Measurements from ENCODE around the gene GIT1. TPM values are rescaled to one million over a fixed set of nuclear protein-coding genes. Genes with fewer than 3 reads are reported as not detected.
A peak's percentile ranks its signal among the peaks of the same experiment; 100 is the strongest.

GIT1 gene
- total and polyA plus RNA-seq, 2 of the 13 experiments (the other 11 are each of a cell fraction or from before 2014, with no cell fraction given): 14.2 to 30.8 TPM

DNA sequence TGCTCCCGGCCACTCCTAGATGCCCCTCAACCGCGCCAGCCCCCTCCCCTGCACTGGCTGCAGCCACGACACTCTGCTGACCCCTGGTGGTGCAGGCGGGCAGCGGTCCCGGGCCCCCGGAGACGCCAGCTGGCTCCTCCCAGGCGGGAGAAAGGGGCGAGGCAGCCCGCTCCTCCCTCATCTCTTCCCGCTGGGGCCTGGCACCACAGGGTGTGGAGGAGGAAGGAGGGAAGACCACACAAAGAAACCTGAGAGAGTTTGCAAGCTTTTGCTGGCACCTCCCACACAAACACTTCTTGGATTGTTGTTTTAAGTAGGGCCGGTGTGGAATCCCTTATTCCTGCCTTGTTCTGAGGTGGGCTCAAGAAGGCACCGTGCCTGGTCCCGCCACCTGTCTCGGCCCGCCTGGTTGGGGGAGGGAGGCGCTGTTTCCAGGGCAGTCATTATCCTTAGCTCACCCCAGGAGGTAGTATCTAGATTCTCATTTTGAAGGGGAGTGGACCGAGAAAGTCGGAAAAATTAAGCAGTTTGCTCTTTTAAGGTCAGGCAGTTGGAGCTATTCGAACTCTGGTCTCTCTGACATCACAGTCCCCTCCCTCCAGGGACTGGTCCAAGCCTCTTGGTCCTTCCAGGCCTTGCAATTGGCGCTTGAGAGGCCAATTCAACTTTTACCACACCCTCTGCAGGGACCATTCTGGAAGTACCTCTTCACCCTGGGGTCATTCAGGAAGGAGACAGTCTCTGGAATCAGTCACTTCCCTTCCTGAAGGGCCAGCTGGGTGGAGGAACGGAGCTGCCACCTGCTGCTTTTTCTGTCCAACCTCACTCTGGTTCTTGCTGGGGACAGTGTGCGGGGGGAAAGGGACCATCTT lies 2.5 kb upstream of the GIT1 start (continued):
- no peak for TF ChIP-seq JUN (CRISPR knock-in tag; IDR thresholded peaks at IDR 0.05)
- TF ChIP-seq SIX4 (CRISPR knock-in tag; IDR thresholded peaks at IDR 0.05): 0 out of 2 replicates have a peak, but pooled peaks have one; percentile 16
- TF ChIP-seq TP53 (CRISPR knock-in tag; conservative IDR thresholded peaks at IDR 0.05): 0 out of 2 replicates have a peak, but pooled peaks have one; percentile 32
- TF ChIP-seq, protein P1, sequence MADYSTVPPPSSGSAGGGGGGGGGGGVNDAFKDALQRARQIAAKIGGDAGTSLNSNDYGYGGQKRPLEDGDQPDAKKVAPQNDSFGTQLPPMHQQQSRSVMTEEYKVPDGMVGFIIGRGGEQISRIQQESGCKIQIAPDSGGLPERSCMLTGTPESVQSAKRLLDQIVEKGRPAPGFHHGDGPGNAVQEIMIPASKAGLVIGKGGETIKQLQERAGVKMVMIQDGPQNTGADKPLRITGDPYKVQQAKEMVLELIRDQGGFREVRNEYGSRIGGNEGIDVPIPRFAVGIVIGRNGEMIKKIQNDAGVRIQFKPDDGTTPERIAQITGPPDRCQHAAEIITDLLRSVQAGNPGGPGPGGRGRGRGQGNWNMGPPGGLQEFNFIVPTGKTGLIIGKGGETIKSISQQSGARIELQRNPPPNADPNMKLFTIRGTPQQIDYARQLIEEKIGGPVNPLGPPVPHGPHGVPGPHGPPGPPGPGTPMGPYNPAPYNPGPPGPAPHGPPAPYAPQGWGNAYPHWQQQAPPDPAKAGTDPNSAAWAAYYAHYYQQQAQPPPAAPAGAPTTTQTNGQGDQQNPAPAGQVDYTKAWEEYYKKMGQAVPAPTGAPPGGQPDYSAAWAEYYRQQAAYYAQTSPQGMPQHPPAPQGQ (CRISPR knock-in tag; IDR thresholded peaks at IDR 0.05; ENCODE audit: borderline replicate concordance): no peak
- TF ChIP-seq ZNF251 (CRISPR knock-in tag; IDR thresholded peaks at IDR 0.05): no peak
- TF ChIP-seq, protein P2, sequence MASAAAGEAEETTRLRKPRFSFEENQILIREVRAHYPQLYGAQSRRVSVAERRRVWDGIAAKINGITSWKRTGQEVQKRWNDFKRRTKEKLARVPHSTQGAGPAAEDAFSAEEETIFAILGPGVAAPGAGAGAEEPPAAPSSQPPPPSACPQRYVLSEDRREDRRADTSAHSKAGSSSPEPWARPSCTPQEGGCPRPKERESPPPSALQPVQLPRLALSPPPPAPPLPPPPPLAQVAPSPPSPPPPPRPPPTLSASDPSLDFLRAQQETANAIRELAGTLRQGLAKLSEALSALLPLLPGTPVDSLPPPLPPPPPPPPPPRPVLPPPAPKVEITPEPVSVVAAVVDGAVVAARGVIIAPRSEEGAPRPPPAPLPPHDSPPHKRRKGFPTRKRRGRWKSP (CRISPR knock-in tag; IDR thresholded peaks at IDR 0.05): peak; percentile 66; the same call in 1 of the 2 replicates
- no peak for TF ChIP-seq NPAS2 (CRISPR knock-in tag; IDR thresholded peaks at IDR 0.05; ENCODE audit: borderline replicate concordance)
- no peak for TF ChIP-seq PTBP1 (IDR thresholded peaks at IDR 0.05; ENCODE audit: low read depth, low read length, poor library complexity, severe bottlenecking)
- peak; percentile 97 for TF ChIP-seq RAD21 (CRISPR knock-in tag; IDR thresholded peaks at IDR 0.05)
- TF ChIP-seq, protein P3, sequence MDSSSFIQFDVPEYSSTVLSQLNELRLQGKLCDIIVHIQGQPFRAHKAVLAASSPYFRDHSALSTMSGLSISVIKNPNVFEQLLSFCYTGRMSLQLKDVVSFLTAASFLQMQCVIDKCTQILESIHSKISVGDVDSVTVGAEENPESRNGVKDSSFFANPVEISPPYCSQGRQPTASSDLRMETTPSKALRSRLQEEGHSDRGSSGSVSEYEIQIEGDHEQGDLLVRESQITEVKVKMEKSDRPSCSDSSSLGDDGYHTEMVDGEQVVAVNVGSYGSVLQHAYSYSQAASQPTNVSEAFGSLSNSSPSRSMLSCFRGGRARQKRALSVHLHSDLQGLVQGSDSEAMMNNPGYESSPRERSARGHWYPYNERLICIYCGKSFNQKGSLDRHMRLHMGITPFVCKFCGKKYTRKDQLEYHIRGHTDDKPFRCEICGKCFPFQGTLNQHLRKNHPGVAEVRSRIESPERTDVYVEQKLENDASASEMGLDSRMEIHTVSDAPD (CRISPR knock-in tag; IDR thresholded peaks at IDR 0.05): no peak
- no peak for TF ChIP-seq ZNF564 (CRISPR knock-in tag; IDR thresholded peaks at IDR 0.05)
- TF ChIP-seq, protein P4, sequence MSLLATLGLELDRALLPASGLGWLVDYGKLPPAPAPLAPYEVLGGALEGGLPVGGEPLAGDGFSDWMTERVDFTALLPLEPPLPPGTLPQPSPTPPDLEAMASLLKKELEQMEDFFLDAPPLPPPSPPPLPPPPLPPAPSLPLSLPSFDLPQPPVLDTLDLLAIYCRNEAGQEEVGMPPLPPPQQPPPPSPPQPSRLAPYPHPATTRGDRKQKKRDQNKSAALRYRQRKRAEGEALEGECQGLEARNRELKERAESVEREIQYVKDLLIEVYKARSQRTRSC (CRISPR knock-in tag; IDR thresholded peaks at IDR 0.05; ENCODE audit: low read depth): no peak
- TF ChIP-seq MYC (CRISPR knock-in tag; IDR thresholded peaks at IDR 0.05; ENCODE audit: borderline replicate concordance): no peak; the same call in none of the 2 replicates
- TF ChIP-seq, protein P5, sequence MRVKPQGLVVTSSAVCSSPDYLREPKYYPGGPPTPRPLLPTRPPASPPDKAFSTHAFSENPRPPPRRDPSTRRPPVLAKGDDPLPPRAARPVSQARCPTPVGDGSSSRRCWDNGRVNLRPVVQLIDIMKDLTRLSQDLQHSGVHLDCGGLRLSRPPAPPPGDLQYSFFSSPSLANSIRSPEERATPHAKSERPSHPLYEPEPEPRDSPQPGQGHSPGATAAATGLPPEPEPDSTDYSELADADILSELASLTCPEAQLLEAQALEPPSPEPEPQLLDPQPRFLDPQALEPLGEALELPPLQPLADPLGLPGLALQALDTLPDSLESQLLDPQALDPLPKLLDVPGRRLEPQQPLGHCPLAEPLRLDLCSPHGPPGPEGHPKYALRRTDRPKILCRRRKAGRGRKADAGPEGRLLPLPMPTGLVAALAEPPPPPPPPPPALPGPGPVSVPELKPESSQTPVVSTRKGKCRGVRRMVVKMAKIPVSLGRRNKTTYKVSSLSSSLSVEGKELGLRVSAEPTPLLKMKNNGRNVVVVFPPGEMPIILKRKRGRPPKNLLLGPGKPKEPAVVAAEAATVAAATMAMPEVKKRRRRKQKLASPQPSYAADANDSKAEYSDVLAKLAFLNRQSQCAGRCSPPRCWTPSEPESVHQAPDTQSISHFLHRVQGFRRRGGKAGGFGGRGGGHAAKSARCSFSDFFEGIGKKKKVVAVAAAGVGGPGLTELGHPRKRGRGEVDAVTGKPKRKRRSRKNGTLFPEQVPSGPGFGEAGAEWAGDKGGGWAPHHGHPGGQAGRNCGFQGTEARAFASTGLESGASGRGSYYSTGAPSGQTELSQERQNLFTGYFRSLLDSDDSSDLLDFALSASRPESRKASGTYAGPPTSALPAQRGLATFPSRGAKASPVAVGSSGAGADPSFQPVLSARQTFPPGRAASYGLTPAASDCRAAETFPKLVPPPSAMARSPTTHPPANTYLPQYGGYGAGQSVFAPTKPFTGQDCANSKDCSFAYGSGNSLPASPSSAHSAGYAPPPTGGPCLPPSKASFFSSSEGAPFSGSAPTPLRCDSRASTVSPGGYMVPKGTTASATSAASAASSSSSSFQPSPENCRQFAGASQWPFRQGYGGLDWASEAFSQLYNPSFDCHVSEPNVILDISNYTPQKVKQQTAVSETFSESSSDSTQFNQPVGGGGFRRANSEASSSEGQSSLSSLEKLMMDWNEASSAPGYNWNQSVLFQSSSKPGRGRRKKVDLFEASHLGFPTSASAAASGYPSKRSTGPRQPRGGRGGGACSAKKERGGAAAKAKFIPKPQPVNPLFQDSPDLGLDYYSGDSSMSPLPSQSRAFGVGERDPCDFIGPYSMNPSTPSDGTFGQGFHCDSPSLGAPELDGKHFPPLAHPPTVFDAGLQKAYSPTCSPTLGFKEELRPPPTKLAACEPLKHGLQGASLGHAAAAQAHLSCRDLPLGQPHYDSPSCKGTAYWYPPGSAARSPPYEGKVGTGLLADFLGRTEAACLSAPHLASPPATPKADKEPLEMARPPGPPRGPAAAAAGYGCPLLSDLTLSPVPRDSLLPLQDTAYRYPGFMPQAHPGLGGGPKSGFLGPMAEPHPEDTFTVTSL (CRISPR knock-in tag; IDR thresholded peaks at IDR 0.05; ENCODE audit: borderline replicate concordance): peak; percentile 38; the same call in 1 of the 2 replicates
- TF ChIP-seq ZNF160 (CRISPR knock-in tag; IDR thresholded peaks at IDR 0.05): no peak
- no peak for TF ChIP-seq ZEB1 (IDR thresholded peaks at IDR 0.05; ENCODE audit: insufficient replicate concordance, low read depth)
- no peak for TF ChIP-seq ZNF839 (CRISPR knock-in tag; IDR thresholded peaks at IDR 0.05; ENCODE audit: borderline replicate concordance)
- TF ChIP-seq RAD51 (IDR thresholded peaks at IDR 0.05; ENCODE audit: borderline replicate concordance): no peak
